DMS 273 (cell line): ENCODE results near the gene SPINT4.
"Not testable (repeated sequence)": the region's sequence is repeated elsewhere in the genome, so short reads cannot be mapped to it uniquely, and the experiment has no call there.

Experiments used
- DNase-seq: peaks from one replicate; lab custom pipeline; 2025; ENCODE audit not compliant: unreplicated experiment; lab: John Stamatoyannopoulos, UW

SPINT4 gene

DNA sequence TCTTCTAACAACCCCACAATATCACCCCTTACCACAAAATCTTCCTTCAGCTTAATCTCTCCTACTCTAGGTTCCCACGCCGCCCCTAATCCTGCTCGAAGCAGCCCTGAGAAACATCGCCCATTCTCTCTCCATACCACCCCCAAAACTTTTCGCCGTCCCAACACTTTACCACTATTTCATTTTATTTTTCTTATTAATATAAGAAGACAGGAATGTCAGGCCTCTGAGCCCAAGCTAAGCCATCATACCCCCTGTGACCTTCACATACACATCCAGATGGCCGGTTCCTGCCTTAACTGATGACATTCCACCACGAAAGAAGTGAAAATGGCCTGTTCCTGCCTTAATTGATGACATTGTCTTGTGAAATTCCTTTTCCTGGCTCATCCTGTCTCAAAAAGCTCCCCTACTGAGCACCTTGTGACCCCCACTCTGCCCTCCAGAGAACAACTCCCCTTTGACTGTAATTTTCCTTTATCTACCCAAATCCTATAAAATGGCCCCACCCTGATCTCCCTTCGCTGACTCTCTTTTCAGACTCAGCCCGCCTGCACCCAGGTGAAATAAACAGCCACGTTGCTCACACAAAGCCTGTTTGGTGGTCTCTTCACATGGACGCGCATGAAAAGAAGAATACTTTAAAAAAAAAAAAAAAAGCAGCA, 42.6 kb downstream of the SPINT4 start:
- DNase-seq: not testable (repeated sequence)

DNA sequence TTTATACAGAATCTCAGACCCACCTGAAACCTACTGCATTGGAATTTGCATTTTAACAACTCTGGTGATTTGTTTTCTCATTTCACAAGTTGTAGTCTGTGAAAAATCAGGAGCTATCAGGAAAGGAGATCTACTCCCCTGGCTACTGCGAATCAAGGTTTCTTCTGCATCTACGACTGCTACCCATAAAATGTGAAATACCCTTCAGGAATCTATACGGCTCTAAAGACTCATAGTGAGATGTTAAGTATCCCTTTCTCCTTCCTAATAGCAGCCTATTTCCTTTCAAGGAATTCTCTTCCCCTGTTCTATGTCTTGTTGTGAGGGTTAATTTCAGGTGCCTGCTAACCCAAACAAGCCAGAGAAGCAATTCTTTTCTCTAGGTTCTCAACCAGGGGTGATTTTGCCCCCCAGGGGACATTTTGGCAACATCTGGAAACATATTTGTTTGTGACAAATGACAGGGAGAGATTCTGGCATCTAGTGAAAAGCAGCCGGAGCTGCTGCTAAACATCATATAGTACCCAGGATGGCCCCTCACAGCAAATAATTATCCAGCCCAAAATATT, 43.2 kb downstream of the SPINT4 start:
- DNase-seq: no peak

DNA sequence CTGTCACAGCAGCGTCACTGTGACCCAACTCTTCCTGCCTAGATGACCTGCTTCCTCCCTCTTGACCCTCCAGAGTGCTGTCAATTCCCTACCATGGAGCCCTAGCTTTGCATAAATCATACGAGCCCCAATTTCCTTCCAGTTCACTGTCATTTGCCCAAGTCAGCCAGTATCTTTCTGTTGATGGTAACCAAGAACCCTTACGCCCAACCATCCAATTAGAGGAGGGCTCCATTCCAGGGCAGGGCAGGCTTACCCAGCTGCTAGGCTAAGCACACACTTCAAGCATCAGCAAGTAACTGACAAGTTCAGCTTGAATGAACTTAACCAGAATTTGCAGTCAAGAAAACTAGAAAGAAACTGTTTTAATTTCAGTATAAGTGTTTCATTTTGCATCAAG, 43.8 kb downstream of the SPINT4 start:
- DNase-seq: no peak

DNA sequence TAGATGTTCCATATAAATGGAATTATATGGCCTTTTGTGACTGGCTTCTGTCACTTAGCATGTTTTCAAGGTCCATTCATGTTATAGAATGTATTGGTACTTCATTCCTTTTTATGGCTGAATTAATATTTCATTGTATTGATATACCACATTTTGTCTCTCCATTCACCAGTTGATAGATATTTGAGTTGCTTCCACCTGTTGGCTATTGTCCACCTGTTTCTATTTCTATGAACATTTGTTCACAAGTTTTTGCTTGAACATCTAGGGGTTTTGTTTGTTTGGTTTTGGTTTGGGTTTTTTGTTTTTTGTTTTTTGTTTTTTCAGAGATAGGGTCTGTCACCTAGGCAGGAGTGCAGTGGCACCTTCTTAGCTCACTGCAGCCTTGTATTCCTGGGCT, 46.3 kb downstream of the SPINT4 start:
- no peak for DNase-seq

DNA sequence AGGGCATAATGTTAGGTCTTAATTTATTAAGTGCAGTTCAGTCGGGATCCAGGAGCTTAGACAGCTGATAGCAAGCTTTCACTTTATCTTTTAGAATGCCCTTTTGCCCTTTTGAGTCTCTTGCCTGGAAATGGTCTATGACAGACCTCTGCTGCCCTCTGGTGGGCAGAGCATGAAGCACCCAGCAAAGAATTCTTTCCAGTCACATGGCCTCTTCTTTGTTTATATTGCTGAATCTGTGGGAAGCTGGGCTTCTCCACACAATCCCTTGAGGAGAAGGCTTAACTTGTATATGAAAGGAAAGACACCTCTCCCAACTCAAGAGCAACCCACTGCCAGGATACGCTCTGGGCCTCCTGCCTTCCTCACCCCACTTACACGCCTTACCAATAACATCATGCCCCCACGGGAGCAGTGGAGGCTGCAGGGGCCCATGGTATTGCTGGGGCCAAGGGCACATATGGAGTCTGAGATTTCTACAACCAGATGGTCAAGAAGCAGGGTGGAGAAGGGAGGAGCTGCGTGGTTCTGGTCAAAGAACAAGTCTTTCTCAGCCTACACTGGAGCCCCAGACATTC, 49.1 kb downstream of the SPINT4 start:
- peak; percentile 91 for DNase-seq

DNA sequence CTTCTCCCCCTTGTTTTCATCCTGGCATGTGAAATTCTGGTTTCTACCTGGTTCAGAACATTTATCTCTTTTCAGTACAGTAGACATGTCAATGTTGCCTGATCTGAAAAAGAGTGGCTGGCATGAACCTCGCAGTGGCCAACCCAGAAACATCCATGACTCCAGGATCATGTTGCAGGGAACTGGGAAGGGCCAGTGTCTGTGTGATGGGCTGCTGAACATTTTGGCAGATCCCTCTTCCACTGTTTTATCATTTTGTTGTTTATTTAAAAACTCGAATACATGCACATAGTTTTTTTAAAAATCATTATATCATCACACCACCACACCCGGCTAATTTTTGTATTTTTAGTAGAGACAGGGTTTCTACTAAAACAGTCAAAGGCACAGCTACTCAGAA, 50.5 kb downstream of the SPINT4 start:
- no peak for DNase-seq

DNA sequence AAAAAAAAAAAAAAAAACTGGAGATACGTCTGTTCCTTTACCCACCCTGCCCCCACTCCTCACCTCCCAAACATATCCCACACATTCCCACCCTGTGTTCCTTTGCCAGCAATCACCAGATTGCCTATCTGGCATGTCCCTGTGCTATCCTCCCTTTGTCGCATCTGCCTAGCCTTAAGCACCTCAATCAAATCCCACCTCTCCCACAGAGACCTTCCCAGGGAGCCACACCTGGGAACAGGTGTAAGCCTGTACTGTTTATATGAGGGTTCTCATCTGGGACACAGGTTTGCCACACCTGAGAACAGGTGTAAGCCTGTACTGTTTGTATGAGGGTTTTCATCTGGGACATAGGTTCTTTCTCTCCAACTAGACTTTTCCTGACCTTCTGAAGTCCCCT, 52.8 kb downstream of the SPINT4 start:
- DNase-seq: no peak

DNA sequence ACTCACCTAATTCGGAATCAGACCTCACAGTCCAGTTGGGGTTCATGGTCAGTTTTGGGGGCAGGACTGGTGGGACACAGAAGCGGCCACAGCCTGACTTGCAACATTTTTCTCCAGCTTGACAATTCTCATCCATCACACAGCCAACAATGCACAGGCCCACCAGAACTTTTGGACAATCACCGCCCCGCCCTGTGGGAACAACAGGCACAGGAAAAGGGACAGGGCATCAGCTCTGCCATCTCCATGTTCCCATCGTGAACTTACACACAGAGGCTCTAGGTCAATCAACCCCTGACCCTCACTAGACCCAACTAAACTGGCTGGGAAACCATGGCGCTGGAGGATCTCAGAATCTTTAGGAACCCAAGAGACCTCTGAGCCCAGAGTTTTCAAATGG, 53.3 kb downstream of the SPINT4 start:
- DNase-seq: no peak
